ENCODE results near the gene LOXL4. TPM values are rescaled to one million over a fixed set of nuclear protein-coding genes. Genes with fewer than 3 reads are reported as not detected.

The LOXL4 gene
- total RNA-seq, 1 donor from 2014 or later, result 6.2 TPM

DNA sequence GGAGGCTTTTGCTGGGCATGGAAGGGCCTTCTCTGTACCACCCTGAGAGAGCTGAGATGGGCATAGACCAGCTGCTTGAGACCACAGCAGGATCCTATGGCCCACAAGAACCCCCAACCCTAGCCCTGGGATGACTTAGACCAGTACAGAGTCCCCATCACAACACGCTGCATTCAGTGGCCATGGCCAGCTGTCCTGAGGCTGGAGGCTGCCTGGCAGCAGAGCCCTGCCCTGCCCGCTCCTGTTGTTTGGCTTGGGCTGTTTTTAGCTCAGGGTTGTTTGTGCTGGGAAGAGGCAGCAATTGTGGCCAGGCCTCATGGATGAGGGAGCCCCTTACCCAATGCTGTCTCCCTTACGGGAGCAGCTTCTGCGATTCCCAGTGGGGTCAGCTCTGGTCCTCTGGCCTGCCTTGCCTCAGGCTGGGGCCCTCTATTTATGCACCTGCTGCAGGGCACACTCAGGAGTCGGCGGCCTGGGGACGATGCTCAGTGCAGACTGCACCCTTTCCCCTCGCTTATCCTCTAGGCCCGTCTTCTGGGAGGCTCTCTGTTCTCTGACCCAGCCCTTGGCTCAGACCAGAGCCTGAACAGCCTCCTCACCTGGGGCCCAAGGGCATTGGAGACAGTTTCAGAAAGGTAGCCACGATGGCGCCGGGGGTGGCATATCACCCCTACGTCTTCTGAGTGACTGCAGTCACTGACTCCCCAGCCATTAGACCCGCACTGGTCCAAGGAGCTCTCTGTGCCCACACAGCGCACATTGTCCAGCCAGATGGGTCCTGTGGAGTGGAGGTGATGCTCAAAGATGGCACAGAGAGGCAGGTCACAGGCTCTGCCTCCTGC lies 6.3 kb downstream of the LOXL4 start:
- DNase-seq, result no peak
- no peak overlapping the region for H3K27ac ChIP-seq
- intact Hi-C loops (cut with DNase I), result no loop called here

GRCh38 chr10:98260752-98261151 lies 7.2 kb downstream of the LOXL4 start:
- Histone ChIP-seq H3K27ac (no peak overlapping the region), H3K36me3 (no peaks in the 10 kb centered on the region), H3K27me3 (no peaks in the 10 kb centered on the region), H3K9me3 (no peaks in the 10 kb centered on the region), H3K4me1 (no peaks in the 10 kb centered on the region), H3K4me3 (no peak overlapping the region)
- ATAC-seq (no peak), DNase-seq (no peak)
- TF ChIP-seq, protein P1, sequence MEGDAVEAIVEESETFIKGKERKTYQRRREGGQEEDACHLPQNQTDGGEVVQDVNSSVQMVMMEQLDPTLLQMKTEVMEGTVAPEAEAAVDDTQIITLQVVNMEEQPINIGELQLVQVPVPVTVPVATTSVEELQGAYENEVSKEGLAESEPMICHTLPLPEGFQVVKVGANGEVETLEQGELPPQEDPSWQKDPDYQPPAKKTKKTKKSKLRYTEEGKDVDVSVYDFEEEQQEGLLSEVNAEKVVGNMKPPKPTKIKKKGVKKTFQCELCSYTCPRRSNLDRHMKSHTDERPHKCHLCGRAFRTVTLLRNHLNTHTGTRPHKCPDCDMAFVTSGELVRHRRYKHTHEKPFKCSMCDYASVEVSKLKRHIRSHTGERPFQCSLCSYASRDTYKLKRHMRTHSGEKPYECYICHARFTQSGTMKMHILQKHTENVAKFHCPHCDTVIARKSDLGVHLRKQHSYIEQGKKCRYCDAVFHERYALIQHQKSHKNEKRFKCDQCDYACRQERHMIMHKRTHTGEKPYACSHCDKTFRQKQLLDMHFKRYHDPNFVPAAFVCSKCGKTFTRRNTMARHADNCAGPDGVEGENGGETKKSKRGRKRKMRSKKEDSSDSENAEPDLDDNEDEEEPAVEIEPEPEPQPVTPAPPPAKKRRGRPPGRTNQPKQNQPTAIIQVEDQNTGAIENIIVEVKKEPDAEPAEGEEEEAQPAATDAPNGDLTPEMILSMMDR (IDR thresholded peaks at IDR 0.05), result no peak
- intact Hi-C loops (cut with DNase I), result no loop called here

More for the DNA sequence above, 6.3 kb downstream of the LOXL4 start:
- TF ChIP-seq, protein P1 (IDR thresholded peaks at IDR 0.05), result no peak
- ATAC-seq, result no peak
- H3K27me3 ChIP-seq, result no peaks in the 10 kb centered on the region
- H3K4me1 ChIP-seq, result no peaks in the 10 kb centered on the region
- H3K36me3 ChIP-seq, result no peaks in the 10 kb centered on the region
- no peaks in the 10 kb centered on the region for H3K9me3 ChIP-seq
- H3K4me3 ChIP-seq, result no peak overlapping the region

GRCh38 chr10:98260350-98260749 lies 7.6 kb downstream of the LOXL4 start:
- no peak for DNase-seq
- peak; percentile 3 for ATAC-seq
- H3K4me1 ChIP-seq, result no peaks in the 10 kb centered on the region
- no peak overlapping the region for H3K4me3 ChIP-seq
- H3K36me3 ChIP-seq, result no peaks in the 10 kb centered on the region
- H3K27me3 ChIP-seq, result no peaks in the 10 kb centered on the region
- intact Hi-C loops (cut with DNase I), result no loop called here
- H3K27ac ChIP-seq, result no peak overlapping the region
- H3K9me3 ChIP-seq, result no peaks in the 10 kb centered on the region
- TF ChIP-seq, protein P1 (IDR thresholded peaks at IDR 0.05), result no peak

- ATAC-seq (peak; percentile 20), DNase-seq (no peak)
- Histone ChIP-seq H3K9me3 (no peaks in the 10 kb centered on the region), H3K27ac (no peak overlapping the region), H3K4me1 (no peaks in the 10 kb centered on the region), H3K27me3 (no peaks in the 10 kb centered on the region), H3K36me3 (no peaks in the 10 kb centered on the region), H3K4me3 (no peak overlapping the region)
- TF ChIP-seq, protein P1 (IDR thresholded peaks at IDR 0.05), result no peak
- intact Hi-C loops (cut with DNase I), result no loop called here
These were observed 8.2 kb downstream of the LOXL4 start for GRCh38 chr10:98259606-98260315.

- H3K4me1 ChIP-seq, result no peaks in the 10 kb centered on the region
- ATAC-seq (no peak), DNase-seq (no peak)
- no peak overlapping the region for H3K4me3 ChIP-seq
- no peaks in the 10 kb centered on the region for H3K36me3 ChIP-seq
- no peaks in the 10 kb centered on the region for H3K27me3 ChIP-seq
- TF ChIP-seq, protein P1 (IDR thresholded peaks at IDR 0.05), result no peak
- no peak overlapping the region for H3K27ac ChIP-seq
- H3K9me3 ChIP-seq, result no peaks in the 10 kb centered on the region
- intact Hi-C loops (cut with DNase I), result no loop called here
These were observed 9.1 kb downstream of the LOXL4 start for GRCh38 chr10:98258683-98259454.

Data from upper lobe of right lung (tissue), 1 donor.